SU-DHL-6 (cell line): Measurements from ENCODE around the gene LGR6.

Experiments used
- H2AFZ ChIP-seq: fragments of 200-600 bp; sonication (generic); 2 replicates; pipeline ENCODE4 v1.6.1; 2014; ENCODE audit warnings: low read depth, mild to moderate bottlenecking, moderate library complexity, mixed read lengths, antibody characterized with exemption, low read length; ENCODE audit not compliant: severe bottlenecking
- H3F3A ChIP-seq: fragments of 200-600 bp; shearing (Covaris generic); 2 replicates; pipeline ENCODE4 v1.6.0; 2016; ENCODE audit warnings: antibody characterized with exemption, mild to moderate bottlenecking; ENCODE audit not compliant: insufficient read depth
- H3K27ac ChIP-seq: fragments of 200-600 bp; sonication (generic); 2 replicates; pipeline ENCODE4 v1.5.1; 2016; ENCODE audit warnings: low read depth, mild to moderate bottlenecking, low read length, moderate library complexity, mixed read lengths
- H3K27me3 ChIP-seq: fragments of 200-600 bp; sonication (generic), shearing (Covaris generic); 2 replicates; pipeline ENCODE4 v1.6.0; 2014; ENCODE audit warnings: mild to moderate bottlenecking, low read length
- H3K36me3 ChIP-seq: fragments of 200-600 bp; sonication (generic); 2 replicates; pipeline ENCODE4 v1.6.1; 2014; ENCODE audit warnings: mild to moderate bottlenecking, low read length, mixed read lengths
- H3K4me2 ChIP-seq: fragments of 300-600, 200-600 bp; shearing (Covaris generic), sonication (generic); 2 replicates; pipeline ENCODE4 v1.6.0; 2014; ENCODE audit warnings: low read length, low read depth, mild to moderate bottlenecking; ENCODE audit not compliant: poor library complexity, severe bottlenecking
- H3K4me3 ChIP-seq: fragments of 200-600 bp; sonication (generic); 2 replicates; pipeline ENCODE4 v1.5.1; 2014; ENCODE audit warnings: antibody characterized with exemption, low read length, mild to moderate bottlenecking, mixed read lengths; ENCODE audit not compliant: insufficient read depth, poor library complexity, severe bottlenecking
- H3K79me2 ChIP-seq: fragments of 200-600 bp; sonication (generic); 2 replicates; pipeline ENCODE4 v1.6.1; 2014; ENCODE audit warnings: mild to moderate bottlenecking, low read length, moderate library complexity; ENCODE audit not compliant: insufficient read depth
- H3K9ac ChIP-seq: fragments of 200-600 bp; sonication (generic); 2 replicates; pipeline ENCODE4 v1.7.0; 2014; ENCODE audit warnings: mild to moderate bottlenecking, low read length
- H3K9me2 ChIP-seq: fragments of 200-600 bp; sonication (generic); replicated peaks from 2 replicates; pipeline ENCODE4 v1.6.1; 2014; ENCODE audit warnings: low read length; ENCODE audit not compliant: insufficient read depth
- H3K9me3 ChIP-seq: fragments of 200-600 bp; sonication (generic); 2 replicates; pipeline ENCODE4 v1.6.1; 2014; ENCODE audit warnings: low read length, mixed read lengths; ENCODE audit not compliant: insufficient read depth
- H4K20me1 ChIP-seq: fragments of 200-600 bp; sonication (generic); 2 replicates; pipeline ENCODE4 v1.6.1; 2014; ENCODE audit warnings: low read depth, mild to moderate bottlenecking, antibody characterized with exemption, low read length, moderate library complexity, mixed read lengths
- CTCF ChIP-seq: fragments of 200-600 bp; sonication (generic); IDR thresholded peaks from one replicate; pipeline ENCODE4 v1.5.1; 2017; ENCODE audit warnings: antibody characterized with exemption, mild to moderate bottlenecking, low read length, moderate library complexity; ENCODE audit not compliant: insufficient read depth, poor library complexity, severe bottlenecking
- EZH2phosphoT487 ChIP-seq: fragments of 200-600 bp; sonication (generic), shearing (Covaris generic); conservative IDR thresholded peaks from 2 replicates; pipeline ENCODE4 v1.6.1; 2018; ENCODE audit warnings: mild to moderate bottlenecking, antibody characterized with exemption, low read length, moderate library complexity, mixed read lengths

Gene LGR6

GRCh38 chr1:202170726-202171125 is 22.9 kb upstream of the LGR6 start:
- H3K79me2 ChIP-seq, result no peaks in the 10 kb centered on the region
- H3K9ac ChIP-seq, result no peak overlapping the region
- H3K4me3 ChIP-seq, result no peak overlapping the region
- no peak overlapping the region for H2AFZ ChIP-seq
- no peaks in the 10 kb centered on the region for H3K9me3 ChIP-seq
- no peak overlapping the region for H3K27ac ChIP-seq
- no peaks in the 10 kb centered on the region for H4K20me1 ChIP-seq
- no peaks in the 10 kb centered on the region for H3K27me3 ChIP-seq
- TF ChIP-seq EZH2phosphoT487 (no peak), CTCF (no peak)
- no peak overlapping the region for H3K4me2 ChIP-seq
- no peaks in the 10 kb centered on the region for H3F3A ChIP-seq
- no peaks in the 10 kb centered on the region for H3K9me2 ChIP-seq
- H3K36me3 ChIP-seq, result no peaks in the 10 kb centered on the region

GRCh38 chr1:202171292-202172014 is 22.1 kb upstream of the LGR6 start:
- Histone ChIP-seq H3K79me2 (no peaks in the 10 kb centered on the region), H3K4me3 (no peak overlapping the region), H3F3A (no peaks in the 10 kb centered on the region), H3K27me3 (no peaks in the 10 kb centered on the region), H3K9ac (no peak overlapping the region), H3K9me3 (no peaks in the 10 kb centered on the region), H3K9me2 (no peaks in the 10 kb centered on the region), H3K4me2 (no peak overlapping the region), H2AFZ (no peak overlapping the region), H3K36me3 (no peaks in the 10 kb centered on the region), H3K27ac (no peak overlapping the region), H4K20me1 (no peaks in the 10 kb centered on the region)
- TF ChIP-seq CTCF (no peak), EZH2phosphoT487 (no peak)

- Histone ChIP-seq H3K79me2 (no peaks in the 10 kb centered on the region), H3K9ac (no peak overlapping the region), H3K9me2 (no peaks in the 10 kb centered on the region), H3K4me3 (no peak overlapping the region), H3K27me3 (no peaks in the 10 kb centered on the region), H3K4me2 (no peak overlapping the region), H3K36me3 (no peaks in the 10 kb centered on the region), H3F3A (no peaks in the 10 kb centered on the region), H4K20me1 (no peaks in the 10 kb centered on the region), H3K9me3 (no peaks in the 10 kb centered on the region), H3K27ac (no peak overlapping the region), H2AFZ (no peak overlapping the region)
- TF ChIP-seq CTCF, result no peak
Observed at GRCh38 chr1:202172015-202172355, 21.6 kb upstream of the LGR6 start.
